Activated CD8-positive, alpha-beta memory T cell treated with anti-CD3 and anti-CD28 coated beads, Interleukin-2, amount 50 U/mL, for 48 hours (primary cell): Measurements from ENCODE around the gene GNAS.
"Not testable (repeated sequence)": the region's sequence is repeated elsewhere in the genome, so short reads cannot be mapped to it uniquely, and the experiment has no call there.

ENCODE experiments used
- DNase-seq: peaks from one replicate; pipeline ENCODE4 v3.0.0-alpha.2; 2020

GNAS gene

GRCh38 chr20:58852543-58853271, at the start of gene GNAS:
Gene GNAS, plus strand, starts transcription at chr20:58852716.
- DNase-seq = peak; percentile 79

GRCh38 chr20:58803533-58803932, 49.0 kb upstream of the GNAS start:
- no peak for DNase-seq

GRCh38 chr20:58807801-58808200, 44.7 kb upstream of the GNAS start:
- DNase-seq = no peak

- no peak for DNase-seq
These were observed 44.1 kb upstream of the GNAS start for GRCh38 chr20:58808271-58809046.

GRCh38 chr20:58810116-58810878, 42.2 kb upstream of the GNAS start:
- DNase-seq = no peak

- no peak for DNase-seq
These were observed 41.7 kb upstream of the GNAS start for GRCh38 chr20:58810879-58811250.

DNA sequence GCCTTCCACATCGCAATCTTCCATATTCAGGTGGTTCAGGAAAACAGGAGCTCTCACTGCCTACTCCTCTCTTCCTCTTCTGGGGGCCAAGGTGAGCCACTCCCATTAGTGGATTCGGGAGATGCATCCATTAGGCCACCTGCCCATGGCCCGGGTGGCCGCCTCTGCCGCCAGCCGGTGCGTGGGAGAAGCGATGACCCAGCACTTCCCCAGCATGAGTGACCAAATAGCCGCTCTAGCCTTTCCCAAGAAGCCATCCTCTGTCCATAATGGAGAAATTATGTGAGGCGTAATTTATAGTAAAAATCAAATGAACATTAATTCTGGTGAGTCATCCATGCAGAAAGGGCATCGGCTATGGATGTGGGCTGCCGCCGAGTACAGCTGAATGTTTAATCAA, 41.2 kb upstream of the GNAS start:
- DNase-seq = no peak

DNA sequence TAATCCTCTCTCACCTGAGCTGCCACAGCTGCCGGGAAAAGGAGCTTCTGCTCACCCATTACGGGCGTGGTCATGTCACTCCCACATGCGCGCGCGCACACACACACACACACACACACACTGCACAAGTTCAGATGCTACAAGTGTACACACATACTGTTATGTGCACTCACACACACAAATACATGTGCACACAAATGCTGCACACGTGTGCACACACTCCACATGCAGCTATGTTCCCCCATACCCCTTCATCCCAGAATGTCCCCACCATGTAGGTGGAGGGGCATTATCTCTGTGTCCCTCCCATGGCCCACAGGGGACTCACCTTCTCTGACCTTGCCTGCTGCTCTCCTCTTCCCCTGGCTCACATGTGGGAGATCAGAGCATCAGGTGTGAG, 39.1 kb upstream of the GNAS start:
- DNase-seq = no peak

- no peak for DNase-seq
These were observed 37.1 kb upstream of the GNAS start for GRCh38 chr20:58815448-58815847.

GRCh38 chr20:58816051-58816450, 36.5 kb upstream of the GNAS start:
- DNase-seq = no peak

DNA sequence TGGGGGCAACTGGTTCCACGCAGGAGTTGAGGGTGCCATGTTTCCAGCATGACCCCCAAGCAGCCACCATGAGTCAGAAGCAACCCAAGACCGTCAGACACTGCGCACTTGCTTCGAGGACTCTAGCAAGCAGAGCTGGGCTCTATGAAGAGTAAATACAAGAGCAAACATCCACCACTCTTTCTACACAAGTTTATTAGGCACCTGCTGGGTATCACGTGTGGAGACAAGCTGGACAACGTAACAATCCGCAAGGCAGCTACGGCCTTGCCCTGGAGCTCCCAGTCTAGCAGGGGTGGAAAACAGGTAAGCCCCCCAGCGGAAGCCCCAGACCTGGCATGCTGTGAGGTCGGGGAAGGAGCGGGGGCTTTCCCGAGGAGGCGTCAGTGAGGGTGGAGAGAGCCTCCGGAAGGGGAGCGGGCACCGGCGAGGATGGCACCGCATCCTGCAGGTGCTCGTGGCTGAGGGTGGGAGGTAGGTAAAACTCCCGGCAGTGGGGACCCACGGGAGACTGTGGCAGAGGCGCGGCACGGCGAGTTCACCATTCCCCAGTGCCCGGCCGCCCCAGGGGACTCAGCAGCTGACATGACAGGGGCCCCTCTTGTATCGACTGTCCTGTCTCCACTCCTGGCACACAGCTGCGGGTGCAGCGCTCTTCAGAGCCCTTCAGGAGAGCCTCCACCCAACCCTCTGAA, 35.4 kb upstream of the GNAS start:
- no peak for DNase-seq

- no peak for DNase-seq
These were observed 34.8 kb upstream of the GNAS start for GRCh38 chr20:58817748-58818147.

GRCh38 chr20:58818586-58819285, 33.8 kb upstream of the GNAS start:
- DNase-seq = peak; percentile 82

GRCh38 chr20:58819921-58820320, 32.6 kb upstream of the GNAS start:
- DNase-seq = no peak

GRCh38 chr20:58820515-58820914, 32.0 kb upstream of the GNAS start:
- not testable (repeated sequence) for DNase-seq

- no peak for DNase-seq
These were observed 30.4 kb upstream of the GNAS start for GRCh38 chr20:58822149-58822548.

- no peak for DNase-seq
These were observed 29.5 kb upstream of the GNAS start for GRCh38 chr20:58822748-58823730.

DNA sequence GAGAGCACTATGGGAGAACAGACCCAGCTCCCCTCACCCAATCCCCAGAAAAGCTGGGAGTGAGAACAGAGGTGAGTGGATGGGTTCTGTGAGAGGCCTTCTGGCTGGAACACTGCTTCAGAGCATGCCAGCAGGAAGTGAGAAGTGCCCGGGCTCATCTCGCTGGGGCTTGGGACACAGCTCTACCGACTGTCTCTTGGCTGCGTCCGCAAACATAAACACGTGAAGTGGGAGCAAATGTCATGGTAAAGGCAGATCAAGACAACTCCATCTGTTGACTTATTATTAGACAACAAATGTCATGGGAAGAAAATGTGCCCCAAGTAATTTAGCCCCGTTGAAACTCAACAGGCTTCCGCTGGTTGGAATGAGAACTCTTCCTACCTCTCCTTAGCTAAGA, 27.7 kb upstream of the GNAS start:
- no peak for DNase-seq

DNA sequence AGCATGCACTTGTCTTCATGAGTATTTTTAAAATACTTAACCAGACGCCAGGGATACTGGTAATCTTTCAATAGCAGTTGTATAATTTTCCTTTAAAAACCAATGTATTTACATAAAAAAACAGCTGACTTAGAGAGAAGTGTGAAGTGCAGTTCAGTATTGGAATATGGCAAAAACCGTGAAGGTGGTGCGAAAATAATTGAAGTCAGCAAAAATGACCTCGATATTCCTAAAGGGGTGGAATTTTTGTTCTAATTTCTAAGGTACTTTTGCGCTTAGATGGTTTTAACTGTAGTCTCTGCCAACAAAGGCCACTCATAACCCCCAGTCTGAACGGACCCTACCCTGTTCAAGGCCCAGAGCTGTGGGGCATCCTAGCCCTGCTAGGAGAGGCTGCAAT, 27.1 kb upstream of the GNAS start:
- DNase-seq = no peak

DNA sequence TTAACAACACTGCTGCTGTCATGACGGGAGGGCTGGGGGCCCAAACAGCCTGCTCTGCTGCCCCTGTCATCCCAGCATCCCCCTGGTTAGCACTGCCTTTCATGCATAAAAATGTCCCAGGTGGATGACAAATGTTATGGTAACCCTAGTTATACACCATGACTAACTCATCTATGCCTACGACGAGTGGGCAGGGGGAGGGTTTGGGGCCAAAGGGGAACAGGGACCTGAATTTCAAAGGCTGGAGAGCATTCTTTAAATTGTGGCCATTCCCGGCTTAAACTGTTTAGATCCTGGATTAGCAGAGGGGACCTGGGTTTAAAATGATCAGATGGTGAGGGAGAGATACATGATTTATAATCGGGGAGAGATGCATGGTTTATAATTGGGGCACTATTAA, 26.2 kb upstream of the GNAS start:
- no peak for DNase-seq

GRCh38 chr20:58828136-58828535, 24.4 kb upstream of the GNAS start:
- DNase-seq = no peak
